Transverse colon (tissue), 4 donors: ENCODE data around the gene RAB5B. TPM values are rescaled to one million over a fixed set of nuclear protein-coding genes. Genes with fewer than 3 reads are reported as not detected.

ENCODE experiments used
- DNase-seq: peaks from one replicate; pipeline ENCODE4 v3.0.0-alpha.2; 2019
- H3K27ac ChIP-seq, 4 donors: fragments of 200-600 bp; sonication (generic); 2 replicates each; pipeline ENCODE4 v1.5.1; 2016 to 2018; ENCODE audit warnings: inconsistent platforms in 4 of 4
- H3K27me3 ChIP-seq: fragments of 200-600 bp; sonication (generic); 2 replicates; pipeline ENCODE4 v1.5.1; 2017; ENCODE audit warnings: inconsistent platforms
- H3K36me3 ChIP-seq, 4 donors: fragments of 200-600 bp; sonication (generic); 2 replicates each; pipeline ENCODE4 v1.5.1; 2017 to 2019; ENCODE audit warnings: inconsistent platforms in 4 of 4
- H3K4me1 ChIP-seq, 4 donors: fragments of 200-600 bp; sonication (generic); 2 replicates each; pipeline ENCODE4 v1.5.1; 2017 to 2020; ENCODE audit warnings: inconsistent platforms in 4 of 4
- H3K4me3 ChIP-seq, 4 donors: fragments of 200-600 bp; sonication (generic); 1 replicate in 1 of 4; 2 replicates in 3 of 4; pipeline versions ENCODE4 v1.5.1 to v1.6.1; 2017 to 2019; ENCODE audit warnings: inconsistent platforms in 4 of 4
- H3K9me3 ChIP-seq, 2 donors: fragments of 200-600 bp; sonication (generic); 2 replicates each; pipeline ENCODE4 v1.5.1; 2017 to 2019; ENCODE audit warnings: inconsistent platforms in 2 of 2
- EP300 ChIP-seq: sonication (generic); formaldehyde crosslinking; IDR thresholded peaks from one replicate; pipeline ENCODE4 v1.6.1; 2017; ENCODE audit warnings: antibody characterized with exemption, low read depth
- POLR2A ChIP-seq: fragments of 450-650 bp; IDR thresholded peaks from one replicate; pipeline ENCODE4 v1.6.1; 2016; ENCODE audit warnings: antibody characterized with exemption, mild to moderate bottlenecking, moderate library complexity
- POLR2AphosphoS5 ChIP-seq, 3 donors: sonication (generic); formaldehyde crosslinking; IDR thresholded peaks; one replicate each; pipeline ENCODE4 v1.6.1; 2016; ENCODE audit warnings: antibody characterized with exemption in 3 of 3
- WGBS, 2 donors: methylation state at CpG; one replicate each; pipeline ENCODE4 v1.1.5; 2018; ENCODE audit warnings: low coverage in 1 of 2; 5-methylcytosine and 5-hydroxymethylcytosine counted together
- in situ Hi-C, 4 donors: fragments of 200-750 bp; cut with MboI; loops; one replicate each; pipeline versions ENCODE4 v1.15.0 to v1.15.1; 2017; ENCODE audit warnings: low sequenced_read_pairs in 3 of 4, low pct_ligation_motif_present in 1 of 4, low pct_unique_long_range_greater_than_20kb in 1 of 4
- intact Hi-C: fragments of 100-400 bp; cut with DNase I; formaldehyde crosslinking; loops from one replicate; pipeline ENCODE4 v1.15.1; 2023; ENCODE audit warnings: low total_unique reads
- total RNA-seq, 4 donors: library from RNA; depleted of rRNA; stranded (reverse); fragments of >200 nt; gene quantifications; one replicate each; pipeline ENCODE4 v1.1.0, GENCODE V29; 2016
- TF ChIP-seq, protein P1 (sequence below), 5 experiments: fragments of 200-600 bp in 3 of 5; fragments of 450-650 bp in 2 of 5; sonication (generic) in 3 of 5; IDR thresholded peaks; 1 replicate in 2 of 5; 2 replicates in 3 of 5; pipeline ENCODE4 v1.5.1; 2016 to 2017; ENCODE audit warnings: antibody characterized with exemption in 5 of 5, inconsistent platforms in 3 of 5, mild to moderate bottlenecking in 2 of 5, moderate library complexity in 1 of 5

The RAB5B gene
- total RNA-seq, 4 donors from 2014 or later: 66.3 to 97.5 (median 88.4) TPM

- in situ Hi-C loops (no loop called here), intact Hi-C loops (no loop called here)
- no peaks in the 10 kb centered on the region for H3K27me3 ChIP-seq
- no peak overlapping the region for H3K4me3 ChIP-seq
- H3K4me1 ChIP-seq: peaks cover 4 to 47% (median 28%) of the 10 kb centered on the region in 4 donors
- peak overlapping the region; percentile 93 to 98 (median 94) for H3K27ac ChIP-seq
- no peak for DNase-seq
- no peaks in the 10 kb centered on the region for H3K36me3 ChIP-seq
- no peaks in the 10 kb centered on the region for H3K9me3 ChIP-seq
- TF ChIP-seq, protein P1, sequence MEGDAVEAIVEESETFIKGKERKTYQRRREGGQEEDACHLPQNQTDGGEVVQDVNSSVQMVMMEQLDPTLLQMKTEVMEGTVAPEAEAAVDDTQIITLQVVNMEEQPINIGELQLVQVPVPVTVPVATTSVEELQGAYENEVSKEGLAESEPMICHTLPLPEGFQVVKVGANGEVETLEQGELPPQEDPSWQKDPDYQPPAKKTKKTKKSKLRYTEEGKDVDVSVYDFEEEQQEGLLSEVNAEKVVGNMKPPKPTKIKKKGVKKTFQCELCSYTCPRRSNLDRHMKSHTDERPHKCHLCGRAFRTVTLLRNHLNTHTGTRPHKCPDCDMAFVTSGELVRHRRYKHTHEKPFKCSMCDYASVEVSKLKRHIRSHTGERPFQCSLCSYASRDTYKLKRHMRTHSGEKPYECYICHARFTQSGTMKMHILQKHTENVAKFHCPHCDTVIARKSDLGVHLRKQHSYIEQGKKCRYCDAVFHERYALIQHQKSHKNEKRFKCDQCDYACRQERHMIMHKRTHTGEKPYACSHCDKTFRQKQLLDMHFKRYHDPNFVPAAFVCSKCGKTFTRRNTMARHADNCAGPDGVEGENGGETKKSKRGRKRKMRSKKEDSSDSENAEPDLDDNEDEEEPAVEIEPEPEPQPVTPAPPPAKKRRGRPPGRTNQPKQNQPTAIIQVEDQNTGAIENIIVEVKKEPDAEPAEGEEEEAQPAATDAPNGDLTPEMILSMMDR (IDR thresholded peaks at IDR 0.05): no peak
- no peak for TF ChIP-seq EP300
- TF ChIP-seq POLR2A: no peak
- no peak for TF ChIP-seq POLR2AphosphoS5 (IDR thresholded peaks at IDR 0.05)
- 50 to 54% methylated on average over 1 to 3 of the region's 3 CpGs for WGBS, 2 donors
These were observed 1.8 kb upstream of the RAB5B start for GRCh38 chr12:55972042-55972441.

DNA sequence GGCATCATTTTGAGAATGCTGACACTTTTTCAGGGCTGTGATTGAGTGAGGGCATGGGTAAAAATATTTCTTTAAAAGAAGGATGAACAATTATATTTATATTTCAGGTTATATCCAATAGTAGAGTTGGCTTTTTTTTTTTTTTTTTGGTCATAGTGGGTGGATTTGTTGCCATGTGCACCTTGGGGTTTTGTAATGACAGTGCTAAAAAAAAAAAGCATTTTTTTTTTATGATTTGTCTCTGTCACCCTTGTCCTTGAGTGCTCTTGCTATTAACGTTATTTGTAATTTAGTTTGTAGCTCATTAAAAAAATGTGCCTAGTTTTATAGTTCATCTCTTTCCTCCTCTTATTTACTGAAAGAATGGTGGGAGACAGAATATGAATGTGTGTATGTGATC lies 1.4 kb upstream of the RAB5B start:
- in situ Hi-C loops (no loop called here), intact Hi-C loops (no loop called here)
- H3K4me1 ChIP-seq: peaks cover 8 to 48% (median 28%) of the 10 kb centered on the region in 4 donors
- 7 to 22% methylated on average over 1 of the region's 1 CpG for WGBS, 2 donors
- H3K4me3 ChIP-seq: peak overlapping the region in 3 of 4 donors; percentile 46 to 72 (median 57)
- no peaks in the 10 kb centered on the region for H3K36me3 ChIP-seq
- H3K27ac ChIP-seq: peak overlapping the region; percentile 93 to 98 (median 94)
- no peak for TF ChIP-seq POLR2AphosphoS5 (IDR thresholded peaks at IDR 0.05)
- TF ChIP-seq, protein P1 (IDR thresholded peaks at IDR 0.05): no peak
- TF ChIP-seq EP300: no peak
- TF ChIP-seq POLR2A: no peak
- no peaks in the 10 kb centered on the region for H3K9me3 ChIP-seq
- no peak for DNase-seq
- no peaks in the 10 kb centered on the region for H3K27me3 ChIP-seq

GRCh38 chr12:55972911-55973598 lies 823 bp upstream of the RAB5B start:
- 0 to 2% methylated on average over 6 to 18 of the region's 18 CpGs for WGBS, 2 donors

GRCh38 chr12:55974308-55974730 lies 441 bp downstream of the RAB5B start:
- H3K9me3 ChIP-seq: no peaks in the 10 kb centered on the region
- TF ChIP-seq POLR2A (no peak), POLR2AphosphoS5 (IDR thresholded peaks at IDR 0.05) (no peak), EP300 (no peak)
- TF ChIP-seq, protein P1 (IDR thresholded peaks at IDR 0.05): no peak
- 0% methylated on average over 10 to 15 of the region's 15 CpGs for WGBS, 2 donors
- no peaks in the 10 kb centered on the region for H3K27me3 ChIP-seq
- no peaks in the 10 kb centered on the region for H3K36me3 ChIP-seq
- peak; percentile 66 for DNase-seq
- peak overlapping the region; percentile 80 to 99 (median 92) for H3K4me3 ChIP-seq
- in situ Hi-C loops: no loop called here
- H3K27ac ChIP-seq: peak overlapping the region; percentile 93 to 99 (median 98)
- H3K4me1 ChIP-seq: peaks cover 8 to 54% (median 30%) of the 10 kb centered on the region in 4 donors
- intact Hi-C loops: no loop called here

More at GRCh38 chr12:55972911-55973598, 823 bp upstream of the RAB5B start:
- peak; percentile 18 for DNase-seq
- TF ChIP-seq POLR2A (peak; percentile 68), POLR2AphosphoS5 (IDR thresholded peaks at IDR 0.05) (peak; percentile 88 to 90 (median 90)), EP300 (no peak)
- TF ChIP-seq, protein P1 (IDR thresholded peaks at IDR 0.05): no peak
- Histone ChIP-seq H3K27ac (peak overlapping the region; percentile 93 to 98 (median 94)), H3K27me3 (no peaks in the 10 kb centered on the region), H3K36me3 (no peaks in the 10 kb centered on the region), H3K4me1 (peaks cover 8 to 48% (median 29%) of the 10 kb centered on the region in 4 donors), H3K9me3 (no peaks in the 10 kb centered on the region), H3K4me3 (peak overlapping the region; percentile 11 to 72 (median 52))
- intact Hi-C loops (no loop called here), in situ Hi-C loops (no loop called here)
